ENCODE measurements around the gene NSA2.
"Not testable (repeated sequence)": the region's sequence is repeated elsewhere in the genome, so short reads cannot be mapped to it uniquely, and the experiment has no call there.

Gene NSA2

DNA sequence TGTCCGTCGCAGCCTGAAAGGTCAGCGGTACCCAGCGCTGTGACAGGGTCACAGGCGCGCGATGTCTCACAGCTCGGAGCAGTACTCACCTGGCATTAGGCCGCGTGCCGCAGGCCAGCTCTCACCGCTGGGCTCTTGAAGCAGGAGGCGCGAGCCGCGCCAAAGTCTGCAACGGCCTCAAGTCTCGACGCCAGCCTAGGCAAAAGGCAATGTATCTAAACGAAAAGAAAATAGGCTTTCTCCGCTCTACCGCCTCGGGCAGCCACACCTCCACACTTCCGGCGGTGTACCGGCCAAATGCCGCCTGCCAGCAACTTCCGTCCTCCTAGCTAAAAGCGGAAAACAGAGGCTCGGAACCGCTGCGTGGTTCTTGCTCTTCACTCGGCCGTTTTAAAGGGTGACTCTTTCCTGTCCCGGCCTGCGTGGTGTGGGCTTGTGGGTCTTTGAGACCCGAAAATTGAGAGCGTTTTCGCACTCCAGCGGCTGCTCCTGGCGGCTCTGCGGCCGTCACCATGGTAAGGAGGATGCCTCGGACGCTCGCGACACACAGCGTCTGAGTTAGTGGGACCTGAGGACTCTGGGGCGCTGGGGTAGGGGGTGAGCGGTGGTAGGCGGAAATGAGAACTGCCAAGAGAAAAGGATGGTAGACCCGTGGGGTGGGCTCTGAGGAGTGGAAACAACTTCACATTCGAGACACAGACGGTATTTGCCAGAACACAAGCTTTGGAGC, at the start of gene NSA2, which contains the start of gene GFM2:
TSS of gene NSA2 (plus strand) at position 401 of the 730 bp plus-strand sequence. CDS start at position 513, 112 bp downstream.
TSS of gene GFM2 (minus strand) at position 269 of the 730 bp plus-strand sequence. CDS start 3,375 bp downstream, outside the sequence.
- H3K27me3 ChIP-seq (ENCODE audit: control insufficient read depth, insufficient read depth, low read length), result no peaks in the 10 kb centered on the region
- DNase-seq (ENCODE audit: low read depth, low spot score), result peak; percentile 63
- no peaks in the 10 kb centered on the region for H3K9me3 ChIP-seq (ENCODE audit: control insufficient read depth, insufficient read depth, low read length)
- H3K27ac ChIP-seq (ENCODE audit: low read length), result no peak within 1 kb of the TSS
- no CpG with 5 or more reads among the region's 54 CpGs for WGBS (ENCODE audit: insufficient coverage, insufficient read length)
- H3K36me3 ChIP-seq (ENCODE audit: control insufficient read depth, insufficient read depth, low read length), result no peaks in the 10 kb centered on the region; the same call in 1 of the 2 replicates
- H3K4me3 ChIP-seq (ENCODE audit: low read length), result peak within 1 kb of the TSS; percentile 72
- H3K4me1 ChIP-seq (ENCODE audit: control insufficient read depth, insufficient read depth, low read length), result no peaks in the 10 kb centered on the region

DNA sequence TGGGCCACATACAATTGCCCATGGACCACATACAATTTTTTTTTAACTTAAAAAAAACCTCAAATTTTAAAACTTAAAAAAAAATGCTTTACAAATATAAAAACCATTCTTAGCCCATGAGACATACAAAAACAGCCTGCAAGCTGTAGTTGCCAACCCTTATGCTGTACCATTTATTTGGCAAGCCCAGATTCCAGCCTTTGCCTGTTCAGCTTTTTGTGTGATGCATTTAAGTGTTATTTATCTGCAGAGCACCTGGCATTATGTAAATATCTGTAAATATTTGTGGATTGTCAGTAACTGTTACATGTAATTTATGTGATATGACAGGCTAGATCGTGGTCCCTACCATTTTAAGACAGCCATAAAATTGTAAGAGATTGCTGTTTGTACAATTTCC, 49.5 kb upstream of the NSA2 start:
- H3K27ac ChIP-seq (ENCODE audit: low read length), result no peak overlapping the region
- no peaks in the 10 kb centered on the region for H3K27me3 ChIP-seq (ENCODE audit: control insufficient read depth, insufficient read depth, low read length)
- no peaks in the 10 kb centered on the region for H3K4me1 ChIP-seq (ENCODE audit: control insufficient read depth, insufficient read depth, low read length)
- DNase-seq (ENCODE audit: low read depth, low spot score), result no peak
- no peaks in the 10 kb centered on the region for H3K9me3 ChIP-seq (ENCODE audit: control insufficient read depth, insufficient read depth, low read length)
- no peak overlapping the region for H3K4me3 ChIP-seq (ENCODE audit: low read length)
- no CpG with 5 or more reads among the region's 1 CpG for WGBS (ENCODE audit: insufficient coverage, insufficient read length)
- H3K36me3 ChIP-seq (ENCODE audit: control insufficient read depth, insufficient read depth, low read length), result no peaks in the 10 kb centered on the region; the same call in 1 of the 2 replicates

DNA sequence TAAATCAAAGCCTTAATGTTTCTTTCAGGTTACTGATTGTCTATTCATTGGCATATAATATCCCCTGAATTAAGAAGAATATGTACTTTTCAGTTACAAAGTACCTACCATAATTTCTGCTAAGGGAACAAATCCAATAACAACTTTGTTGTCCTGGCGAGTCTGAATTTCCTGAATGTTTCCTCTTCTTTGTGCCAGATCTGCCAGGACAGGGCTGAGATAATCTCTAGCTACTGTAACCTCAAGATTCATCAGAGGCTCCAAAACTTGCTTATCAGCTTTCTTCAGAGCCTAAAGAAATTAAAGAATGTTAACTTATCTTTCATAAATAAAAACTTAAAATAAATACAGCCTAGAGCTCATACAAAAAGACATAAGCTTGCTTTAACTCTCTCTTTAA, 44.8 kb upstream of the NSA2 start:
- no peaks in the 10 kb centered on the region for H3K4me1 ChIP-seq (ENCODE audit: control insufficient read depth, insufficient read depth, low read length)
- H3K27ac ChIP-seq (ENCODE audit: low read length), result no peak overlapping the region
- H3K36me3 ChIP-seq (ENCODE audit: control insufficient read depth, insufficient read depth, low read length), result no peaks in the 10 kb centered on the region; the same call in 1 of the 2 replicates
- DNase-seq (ENCODE audit: low read depth, low spot score), result no peak
- WGBS (ENCODE audit: insufficient coverage, insufficient read length), result no CpG with 5 or more reads among the region's 1 CpG
- no peaks in the 10 kb centered on the region for H3K27me3 ChIP-seq (ENCODE audit: control insufficient read depth, insufficient read depth, low read length)
- H3K9me3 ChIP-seq (ENCODE audit: control insufficient read depth, insufficient read depth, low read length), result no peaks in the 10 kb centered on the region
- H3K4me3 ChIP-seq (ENCODE audit: low read length), result no peak overlapping the region

DNA sequence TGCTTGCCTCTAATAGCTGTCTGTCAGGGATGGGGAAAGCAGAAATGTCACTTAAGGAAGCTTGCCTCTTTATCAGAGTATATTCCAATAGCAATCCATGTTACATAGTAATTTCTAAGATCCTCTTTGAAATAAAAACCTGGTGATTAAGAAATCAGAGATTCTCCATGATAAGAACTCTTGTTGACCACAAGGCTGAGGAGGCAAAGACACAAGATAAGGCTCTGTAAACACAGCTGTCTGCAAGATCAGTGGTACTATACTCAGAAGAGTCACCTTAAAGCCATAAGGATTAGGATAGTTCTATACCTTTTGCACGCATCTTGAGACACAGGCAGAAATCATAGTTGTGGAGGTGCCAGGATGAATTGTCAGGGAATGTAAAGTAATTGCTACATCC, 41.7 kb upstream of the NSA2 start:
- no peak for DNase-seq (ENCODE audit: low read depth, low spot score)
- H3K27me3 ChIP-seq (ENCODE audit: control insufficient read depth, insufficient read depth, low read length), result no peaks in the 10 kb centered on the region
- H3K4me3 ChIP-seq (ENCODE audit: low read length), result no peak overlapping the region
- WGBS (ENCODE audit: insufficient coverage, insufficient read length), result no CpG with 5 or more reads among the region's 1 CpG
- no peaks in the 10 kb centered on the region for H3K9me3 ChIP-seq (ENCODE audit: control insufficient read depth, insufficient read depth, low read length)
- no peaks in the 10 kb centered on the region; the same call in 1 of the 2 replicates for H3K36me3 ChIP-seq (ENCODE audit: control insufficient read depth, insufficient read depth, low read length)
- no peak overlapping the region for H3K27ac ChIP-seq (ENCODE audit: low read length)
- no peaks in the 10 kb centered on the region for H3K4me1 ChIP-seq (ENCODE audit: control insufficient read depth, insufficient read depth, low read length)

- no CpG with 5 or more reads among the region's 6 CpGs for WGBS (ENCODE audit: insufficient coverage, insufficient read length)
- H3K4me1 ChIP-seq (ENCODE audit: control insufficient read depth, insufficient read depth, low read length), result no peaks in the 10 kb centered on the region
- H3K4me3 ChIP-seq (ENCODE audit: low read length), result no peak overlapping the region
- no peaks in the 10 kb centered on the region for H3K36me3 ChIP-seq (ENCODE audit: control insufficient read depth, insufficient read depth, low read length)
- no peak overlapping the region for H3K27ac ChIP-seq (ENCODE audit: low read length)
- H3K27me3 ChIP-seq (ENCODE audit: control insufficient read depth, insufficient read depth, low read length), result no peaks in the 10 kb centered on the region
- no peak for DNase-seq (ENCODE audit: low read depth, low spot score)
- H3K9me3 ChIP-seq (ENCODE audit: control insufficient read depth, insufficient read depth, low read length), result no peaks in the 10 kb centered on the region
Observed at GRCh38 chr5:74736759-74737158, 30.3 kb upstream of the NSA2 start.

- Histone ChIP-seq H3K27ac (ENCODE audit: low read length) (no peak overlapping the region), H3K36me3 (ENCODE audit: control insufficient read depth, insufficient read depth, low read length) (no peaks in the 10 kb centered on the region), H3K4me3 (ENCODE audit: low read length) (no peak overlapping the region), H3K27me3 (ENCODE audit: control insufficient read depth, insufficient read depth, low read length) (no peaks in the 10 kb centered on the region), H3K9me3 (ENCODE audit: control insufficient read depth, insufficient read depth, low read length) (no peaks in the 10 kb centered on the region), H3K4me1 (ENCODE audit: control insufficient read depth, insufficient read depth, low read length) (no peaks in the 10 kb centered on the region)
- 100% methylated on average over 1 of the region's 4 CpGs for WGBS (ENCODE audit: insufficient coverage, insufficient read length)
- DNase-seq (ENCODE audit: low read depth, low spot score), result no peak
Observed at GRCh38 chr5:74738406-74738805, 28.6 kb upstream of the NSA2 start.

- no CpG with 5 or more reads among the region's 4 CpGs for WGBS (ENCODE audit: insufficient coverage, insufficient read length)
- H3K27ac ChIP-seq (ENCODE audit: low read length); H3K4me3 ChIP-seq (ENCODE audit: low read length); DNase-seq (ENCODE audit: low read depth, low spot score); H3K36me3 ChIP-seq (ENCODE audit: control insufficient read depth, insufficient read depth, low read length); H3K27me3 ChIP-seq (ENCODE audit: control insufficient read depth, insufficient read depth, low read length); H3K9me3 ChIP-seq (ENCODE audit: control insufficient read depth, insufficient read depth, low read length); H3K4me1 ChIP-seq (ENCODE audit: control insufficient read depth, insufficient read depth, low read length): not testable (repeated sequence)
Observed at GRCh38 chr5:74748742-74749141, 18.3 kb upstream of the NSA2 start.

DNA sequence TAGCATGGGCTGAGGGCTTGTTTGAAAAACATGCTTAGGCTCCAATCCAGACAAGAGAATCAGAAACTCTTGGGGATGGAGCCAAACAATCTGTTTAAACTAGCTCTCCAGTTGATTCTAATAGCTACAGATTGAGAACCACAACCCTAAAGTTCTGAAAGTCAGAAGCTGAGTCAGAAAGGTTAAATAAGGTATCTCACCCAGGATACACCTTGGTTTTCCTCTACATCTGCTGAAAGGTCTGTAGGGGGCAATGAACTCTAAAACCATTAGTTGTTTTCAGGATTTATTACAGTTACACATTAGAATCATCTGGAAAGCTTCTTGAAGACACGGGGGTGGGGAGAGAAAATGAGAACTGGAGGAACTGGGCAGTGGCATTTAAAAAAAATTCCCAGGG, 5.8 kb upstream of the NSA2 start:
- H3K4me3 ChIP-seq (ENCODE audit: low read length), result no peak overlapping the region
- H3K4me1 ChIP-seq (ENCODE audit: control insufficient read depth, insufficient read depth, low read length), result no peaks in the 10 kb centered on the region
- H3K27ac ChIP-seq (ENCODE audit: low read length), result no peak overlapping the region
- no peaks in the 10 kb centered on the region; the same call in 1 of the 2 replicates for H3K27me3 ChIP-seq (ENCODE audit: control insufficient read depth, insufficient read depth, low read length)
- DNase-seq (ENCODE audit: low read depth, low spot score), result no peak
- no peaks in the 10 kb centered on the region for H3K36me3 ChIP-seq (ENCODE audit: control insufficient read depth, insufficient read depth, low read length)
- H3K9me3 ChIP-seq (ENCODE audit: control insufficient read depth, insufficient read depth, low read length), result no peaks in the 10 kb centered on the region
- no CpG with 5 or more reads among the region's 1 CpG for WGBS (ENCODE audit: insufficient coverage, insufficient read length)

GRCh38 chr5:74762599-74762998, 4.5 kb upstream of the NSA2 start:
- no CpG with 5 or more reads among the region's 2 CpGs for WGBS (ENCODE audit: insufficient coverage, insufficient read length)
- Histone ChIP-seq H3K4me1 (ENCODE audit: control insufficient read depth, insufficient read depth, low read length) (no peaks in the 10 kb centered on the region), H3K9me3 (ENCODE audit: control insufficient read depth, insufficient read depth, low read length) (no peaks in the 10 kb centered on the region), H3K27me3 (ENCODE audit: control insufficient read depth, insufficient read depth, low read length) (no peaks in the 10 kb centered on the region; the same call in 1 of the 2 replicates), H3K4me3 (ENCODE audit: low read length) (no peak overlapping the region), H3K36me3 (ENCODE audit: control insufficient read depth, insufficient read depth, low read length) (no peaks in the 10 kb centered on the region), H3K27ac (ENCODE audit: low read length) (no peak overlapping the region)
- DNase-seq (ENCODE audit: low read depth, low spot score), result no peak

- Histone ChIP-seq H3K9me3 (ENCODE audit: control insufficient read depth, insufficient read depth, low read length) (no peaks in the 10 kb centered on the region), H3K27me3 (ENCODE audit: control insufficient read depth, insufficient read depth, low read length) (no peaks in the 10 kb centered on the region), H3K4me3 (ENCODE audit: low read length) (no peak overlapping the region), H3K4me1 (ENCODE audit: control insufficient read depth, insufficient read depth, low read length) (no peaks in the 10 kb centered on the region), H3K27ac (ENCODE audit: low read length) (no peak overlapping the region), H3K36me3 (ENCODE audit: control insufficient read depth, insufficient read depth, low read length) (no peaks in the 10 kb centered on the region)
- no peak for DNase-seq (ENCODE audit: low read depth, low spot score)
Observed at GRCh38 chr5:74763504-74763903, 3.5 kb upstream of the NSA2 start.

DNA sequence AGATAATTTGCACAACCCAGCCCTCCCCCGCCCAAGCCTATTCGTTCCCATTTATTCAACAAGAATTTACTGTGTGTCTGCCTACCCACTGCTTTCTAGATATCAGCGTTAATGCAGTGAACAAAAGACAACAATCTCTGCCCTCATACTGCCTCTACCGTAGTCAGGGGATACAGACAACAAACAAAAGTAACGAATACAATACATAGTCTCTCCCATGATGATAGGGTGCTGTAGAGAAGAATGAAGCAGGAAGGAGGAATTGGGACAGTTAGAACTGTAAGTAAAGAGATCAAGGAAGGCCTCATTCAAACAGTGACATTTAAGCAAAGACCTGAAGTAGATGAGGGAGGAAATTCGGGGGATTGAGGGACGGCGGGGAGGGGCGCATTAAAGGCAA, 1.8 kb upstream of the NSA2 start:
- no CpG with 5 or more reads among the region's 9 CpGs for whole genome bisulfite sequencing (ENCODE audit: insufficient coverage, insufficient read length)
- Histone ChIP-seq H3K27ac (ENCODE audit: low read length) (no peak overlapping the region), H3K36me3 (ENCODE audit: control insufficient read depth, insufficient read depth, low read length) (no peaks in the 10 kb centered on the region; the same call in 1 of the 2 replicates), H3K27me3 (ENCODE audit: control insufficient read depth, insufficient read depth, low read length) (no peaks in the 10 kb centered on the region), H3K4me1 (ENCODE audit: control insufficient read depth, insufficient read depth, low read length) (no peaks in the 10 kb centered on the region), H3K9me3 (ENCODE audit: control insufficient read depth, insufficient read depth, low read length) (no peaks in the 10 kb centered on the region), H3K4me3 (ENCODE audit: low read length) (no peak overlapping the region)
- DNase-seq (ENCODE audit: low read depth, low spot score), result no peak
